B cell (primary cell): ENCODE data around the gene DOCK3. TPM values are rescaled to one million over a fixed set of nuclear protein-coding genes. Genes with fewer than 3 reads are reported as not detected.

Source experiments
- ATAC-seq: fragments of 200-7000 bp; cut with Tn5 transposase; one replicate; pipeline ENCODE4 v1.10.0; 2021; ENCODE audit warnings: low read depth, mild to moderate bottlenecking, moderate number of reproducible peaks, moderate library complexity
- CTCF ChIA-PET: fragments of 350-600 bp; sonication (Branson Sonifier 250); formaldehyde crosslinking; loops from one replicate; lab custom pipeline; 2021; ENCODE audit warnings: antibody characterized with exemption, inconsistent platforms; lab: Charles Lee
- POLR2A ChIA-PET: fragments of 350-600 bp; sonication (Branson Sonifier 250); formaldehyde crosslinking; loops from one replicate; lab custom pipeline; 2021; ENCODE audit warnings: antibody characterized with exemption; lab: Charles Lee
- DNase-seq: peaks from one replicate; pipeline ENCODE4 v3.0.0; 2013
- H2AFZ ChIP-seq: 2 replicates; pipeline ENCODE4 v1.6.1; 2012; ENCODE audit warnings: mild to moderate bottlenecking, low read depth, low read length; ENCODE audit not compliant: insufficient read depth, poor library complexity, severe bottlenecking
- H3K27ac ChIP-seq, 2 donors: 1 replicate in 1 of 2; 2 replicates in 1 of 2; pipeline ENCODE4 v1.5.1; 2012 to 2013; ENCODE audit warnings: low read length in 2 of 2, mild to moderate bottlenecking in 2 of 2, moderate library complexity in 1 of 2
- H3K27me3 ChIP-seq, 4 experiments: fragments of 200-600 bp in 1 of 4; sonication (generic) in 1 of 4; replicated peaks in 1 of 4; 1 replicate in 2 of 4; 2 replicates in 2 of 4; pipeline versions ENCODE4 v1.6.1 to v1.7.0; 2013 to 2016; ENCODE audit warnings: low read length in 3 of 4, mild to moderate bottlenecking in 2 of 4, mixed read lengths in 1 of 4, moderate library complexity in 1 of 4; ENCODE audit not compliant: insufficient read depth in 4 of 4, control insufficient read depth in 3 of 4; ENCODE audit errors: control extremely low read depth in 1 of 4
- H3K36me3 ChIP-seq, 2 experiments: replicated peaks in 1 of 2; 1 replicate in 1 of 2; 2 replicates in 1 of 2; pipeline versions ENCODE4 v1.6.1 to v1.7.1; 2013; ENCODE audit warnings: low read length in 1 of 2; ENCODE audit not compliant: insufficient read depth in 2 of 2, control insufficient read depth in 1 of 2; ENCODE audit errors: control extremely low read depth in 1 of 2, extremely low read depth in 1 of 2
- H3K4me1 ChIP-seq, 2 donors: fragments of 200-600 bp in 1 of 2; sonication (generic) in 1 of 2; 1 replicate in 1 of 2; 2 replicates in 1 of 2; pipeline versions ENCODE4 v1.5.1 to v1.6.1; 2013 to 2017; ENCODE audit warnings: low read length in 2 of 2; ENCODE audit not compliant: control insufficient read depth in 2 of 2, insufficient read depth in 2 of 2
- H3K4me2 ChIP-seq: replicated peaks from 2 replicates; pipeline ENCODE3; 2012; ENCODE audit warnings: mild to moderate bottlenecking, low read depth, low read length; ENCODE audit not compliant: poor library complexity, severe bottlenecking
- H3K4me3 ChIP-seq, 5 experiments: fragments of 200-600 bp in 1 of 5; sonication (generic) in 1 of 5; 1 replicate in 3 of 5; 2 replicates in 2 of 5; pipeline versions ENCODE4 v1.5.1 to v1.7.0; 2011 to 2016; ENCODE audit warnings: low read length in 4 of 5, mild to moderate bottlenecking in 4 of 5, low read depth in 2 of 5, control low read depth in 1 of 5, moderate library complexity in 1 of 5; ENCODE audit not compliant: insufficient read depth in 1 of 5; ENCODE audit errors: control extremely low read depth in 1 of 5, extremely low read depth in 1 of 5
- H3K79me2 ChIP-seq: fragments of 200-600 bp; sonication (generic); one replicate; pipeline ENCODE4 v1.6.0; 2016; ENCODE audit warnings: low read length; ENCODE audit not compliant: control insufficient read depth, insufficient read depth
- H3K9ac ChIP-seq: fragments of 200-600 bp; sonication (generic); 2 replicates; pipeline ENCODE4 v1.6.1; 2017; ENCODE audit warnings: mild to moderate bottlenecking, low read length, moderate library complexity
- H3K9me3 ChIP-seq, 3 donors: one replicate each; pipeline versions ENCODE4 v1.6.1 to v1.7.1; 2013; ENCODE audit warnings: low read length in 2 of 3; ENCODE audit not compliant: control insufficient read depth in 2 of 3, insufficient read depth in 1 of 3; ENCODE audit errors: control extremely low read depth in 1 of 3
- H4K20me1 ChIP-seq: 2 replicates; pipeline ENCODE4 v1.6.0; 2012; ENCODE audit warnings: mild to moderate bottlenecking, low read length; ENCODE audit not compliant: insufficient read depth, control insufficient read depth, poor library complexity, severe bottlenecking
- H3K27ac Mint-ChIP-seq: one replicate; pipeline ENCODE4 v1.8.0; 2021; ENCODE audit warnings: mixed read lengths
- H3K27me3 Mint-ChIP-seq: one replicate; pipeline ENCODE4 v1.8.0; 2021; ENCODE audit warnings: mixed read lengths
- H3K4me1 Mint-ChIP-seq: one replicate; pipeline ENCODE4 v1.8.0; 2021; ENCODE audit warnings: mixed read lengths
- H3K4me3 Mint-ChIP-seq: one replicate; pipeline ENCODE4 v1.8.0; 2021; ENCODE audit warnings: mixed read lengths
- H3K9me3 Mint-ChIP-seq: one replicate; pipeline ENCODE4 v1.8.0; 2022; ENCODE audit warnings: mixed read lengths; ENCODE audit not compliant: insufficient read depth
- CTCF ChIP-seq: fragments of 200-600 bp; IDR thresholded peaks from one replicate; pipeline ENCODE4 v1.8.0; 2022; ENCODE audit warnings: antibody characterized with exemption, mild to moderate bottlenecking
- EZH2 ChIP-seq: IDR thresholded peaks from 2 replicates; pipeline ENCODE4 v1.6.1; 2012; ENCODE audit warnings: borderline replicate concordance, low read depth, mild to moderate bottlenecking, moderate library complexity, low read length; ENCODE audit not compliant: insufficient read depth, poor library complexity, severe bottlenecking
- WGBS: methylation state at CpG from one replicate; pipeline ENCODE4 v1.1.5; 2013; ENCODE audit warnings: missing lambda C conversion rate; ENCODE audit not compliant: insufficient coverage; 5-methylcytosine and 5-hydroxymethylcytosine counted together
- intact Hi-C: fragments of 100-400 bp; cut with micrococcal nuclease; formaldehyde crosslinking; loops from one replicate; pipeline ENCODE4 v1.10.0; 2022
- polyA plus RNA-seq: library from polyadenylated mRNA; depleted of rRNA; stranded (reverse); fragments of >200 nt; gene quantifications from 2 replicates; pipeline ENCODE4 v1.2.3, GENCODE V29; 2012
- total RNA-seq, 2 donors: library from RNA; stranded (reverse); fragments of 120-200 nt in 1 of 2; gene quantifications; 1 replicate in 1 of 2; 2 replicates in 1 of 2; pipeline versions ENCODE4 v1.2.3 to v1.2.4, GENCODE V29; 2013 to 2022

DOCK3 gene
- total and polyA plus RNA-seq, 2 donors (not counting 1 experiment from before 2014, with no cell fraction given) = 0.06 to 0.30 TPM

DNA sequence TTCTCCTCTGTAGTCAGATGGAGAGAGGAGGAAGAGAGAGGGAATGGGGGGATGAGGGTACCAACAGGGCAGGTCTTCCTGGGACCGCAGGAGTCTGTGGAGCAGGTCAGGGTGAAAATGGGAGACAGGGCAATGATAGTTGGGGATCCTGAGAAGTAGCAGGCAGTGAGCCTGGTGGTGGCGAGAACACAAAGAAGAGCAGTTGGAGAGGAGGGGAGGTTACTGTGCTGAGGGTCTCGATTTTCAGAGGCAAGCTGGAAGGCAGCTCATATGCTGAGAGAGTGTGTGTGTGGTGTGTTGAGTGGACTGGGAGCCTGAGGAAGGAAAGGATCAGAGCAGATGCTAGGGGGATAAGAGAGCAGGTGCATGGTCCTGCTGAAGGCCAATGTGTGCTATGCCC lies 2.1 kb upstream of the DOCK3 start:
- no peaks in the 10 kb centered on the region for H3K36me3 ChIP-seq
- H3K9ac ChIP-seq = no peak overlapping the region
- TF ChIP-seq CTCF (no peak), EZH2 (no peak)
- peaks cover 0 to 37% (median 22%) of the 10 kb centered on the region in 4 experiments for H3K27me3 ChIP-seq
- no peaks in the 10 kb centered on the region for H3K9me3 ChIP-seq
- DNase-seq (no peak), ATAC-seq (no peak)
- intact Hi-C loops = no loop called here
- H3K27ac ChIP-seq = no peak overlapping the region
- POLR2A ChIA-PET = no interaction called here
- Mint-ChIP-seq H3K27me3 (peaks cover 45% of the 10 kb centered on the region), H3K4me3 (peak overlapping the region; percentile 9), H3K27ac (no peak overlapping the region), H3K9me3 (no peaks in the 10 kb centered on the region), H3K4me1 (peaks cover 9% of the 10 kb centered on the region)
- H3K4me2 ChIP-seq = no peak overlapping the region
- no peak overlapping the region for H3K4me3 ChIP-seq
- CTCF ChIA-PET = no interaction called here
- H3K4me1 ChIP-seq = peaks cover 3 to 12% of the 10 kb centered on the region in 2 donors
- H3K79me2 ChIP-seq = no peaks in the 10 kb centered on the region
- 83% methylated on average over 3 of the region's 3 CpGs for WGBS
- H2AFZ ChIP-seq = no peak overlapping the region
- H4K20me1 ChIP-seq = no peaks in the 10 kb centered on the region

DNA sequence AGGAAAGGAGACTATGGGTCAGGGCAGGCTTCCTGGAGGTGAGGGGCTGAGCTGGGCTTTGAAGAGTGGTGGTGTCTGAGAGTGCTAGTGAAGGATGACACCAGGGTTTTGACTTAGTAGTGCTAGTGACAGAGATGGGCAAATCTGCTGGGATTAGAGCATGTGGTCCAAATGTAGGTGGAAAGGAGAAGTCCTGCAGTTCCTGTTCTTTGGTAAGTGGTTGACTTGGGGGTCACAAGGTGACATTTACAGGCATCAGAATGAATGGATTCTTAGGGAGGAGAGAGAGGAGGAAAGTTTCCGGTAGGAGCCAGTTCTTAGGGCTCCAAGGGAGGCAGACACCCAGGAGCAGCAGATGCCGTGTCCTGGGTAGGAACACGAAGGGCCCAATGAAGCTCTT lies 796 bp upstream of the DOCK3 start:
- ATAC-seq = no peak
- peak overlapping the region; percentile 72 for H3K4me3 Mint-ChIP-seq
- Histone ChIP-seq H3K27me3 (peaks cover 0 to 43% (median 26%) of the 10 kb centered on the region in 4 experiments), H3K4me3 (no peak overlapping the region), H3K9me3 (no peaks in the 10 kb centered on the region), H3K36me3 (no peaks in the 10 kb centered on the region), H3K4me1 (peaks cover 3 to 12% of the 10 kb centered on the region in 2 donors), H3K27ac (no peak overlapping the region), H3K4me2 (peak overlapping the region; percentile 87), H3K9ac (no peak overlapping the region), H2AFZ (no peak overlapping the region), H4K20me1 (no peaks in the 10 kb centered on the region), H3K79me2 (no peaks in the 10 kb centered on the region)
- H3K27me3 Mint-ChIP-seq = peaks cover 49% of the 10 kb centered on the region
- ChIA-PET CTCF (no interaction called here), POLR2A (no interaction called here)
- peaks cover 9% of the 10 kb centered on the region for H3K4me1 Mint-ChIP-seq
- TF ChIP-seq EZH2 = no peak
- no peak for TF ChIP-seq CTCF
- WGBS = 48% methylated on average over 3 of the region's 3 CpGs
- H3K27ac Mint-ChIP-seq = no peak overlapping the region
- peak; percentile 17 for DNase-seq
- H3K9me3 Mint-ChIP-seq = no peaks in the 10 kb centered on the region
- intact Hi-C loops = no loop called here
